K562 (cell line): ENCODE measurements around the gene TECPR1.

Experiments used
- CC2D1A ChIP-seq: fragments of 450-650 bp; IDR thresholded peaks from 2 replicates; pipeline ENCODE4 v1.6.1; 2017; ENCODE audit warnings: mild to moderate bottlenecking
- FOS ChIP-seq: IDR thresholded peaks from 3 replicates; pipeline ENCODE4 v1.6.1; 2011; ENCODE audit not compliant: insufficient read length; ENCODE audit errors: extremely low read depth
- FOXK2 ChIP-seq, 2 experiments: fragments of 450-650 bp; IDR thresholded peaks in 1 of 2; conservative IDR thresholded peaks in 1 of 2; 2 replicates each; pipeline ENCODE4 v1.6.1; 2016; ENCODE audit warnings: low read depth in 2 of 2, mild to moderate bottlenecking in 1 of 2
- POLR2A ChIP-seq: fragments of 450-650 bp; conservative IDR thresholded peaks from 2 replicates; pipeline ENCODE4 v1.6.1; 2016
- STAG1 ChIP-seq: sonication (generic); formaldehyde crosslinking; IDR thresholded peaks from 2 replicates; pipeline ENCODE4 v1.5.0; 2020; ENCODE audit warnings: missing genetic modification reagents, borderline replicate concordance
- XRCC4 ChIP-seq: IDR thresholded peaks from one replicate; pipeline ENCODE4 v1.6.1; 2011; ENCODE audit not compliant: insufficient read depth, insufficient read length; ENCODE audit errors: extremely low read depth
- ZFP36 ChIP-seq: fragments of 150-350 bp; IDR thresholded peaks from 2 replicates; pipeline ENCODE4 v1.6.1; 2018; ENCODE audit warnings: low read length, low read depth; ENCODE audit not compliant: partially characterized antibody
- ZNF75A ChIP-seq: fragments of 450-650 bp; formaldehyde crosslinking; IDR thresholded peaks from 2 replicates; pipeline ENCODE4 v1.4.0; 2020; ENCODE audit warnings: mild to moderate bottlenecking
- TF ChIP-seq, protein P1 (sequence below), 3 experiments: IDR thresholded peaks in 2 of 3; conservative IDR thresholded peaks in 1 of 3; 2 replicates each; pipeline ENCODE4 v1.5.1; 2011 to 2012; ENCODE audit warnings: low read length in 3 of 3, mild to moderate bottlenecking in 3 of 3, control low read depth in 2 of 3, improper control_type of control experiment in 1 of 3, inconsistent platforms in 1 of 3, low read depth in 1 of 3, mixed read lengths in 1 of 3, moderate library complexity in 1 of 3; ENCODE audit not compliant: insufficient read depth in 2 of 3
- TF ChIP-seq, protein P2 (sequence below): fragments of 450-650 bp; formaldehyde crosslinking; IDR thresholded peaks from 2 replicates; pipeline ENCODE4 v1.4.0; 2020; ENCODE audit warnings: mild to moderate bottlenecking, moderate library complexity
- TF ChIP-seq, protein P3 (sequence below): sonication (generic); formaldehyde crosslinking; IDR thresholded peaks from 2 replicates; pipeline ENCODE4 v1.8.0; 2022; ENCODE audit warnings: mild to moderate bottlenecking, missing genetic modification reagents
- TF ChIP-seq, protein P4 (sequence below): fragments of 150-350 bp; conservative IDR thresholded peaks from 2 replicates; pipeline ENCODE4 v1.6.1; 2014; ENCODE audit warnings: low read length

DNA sequence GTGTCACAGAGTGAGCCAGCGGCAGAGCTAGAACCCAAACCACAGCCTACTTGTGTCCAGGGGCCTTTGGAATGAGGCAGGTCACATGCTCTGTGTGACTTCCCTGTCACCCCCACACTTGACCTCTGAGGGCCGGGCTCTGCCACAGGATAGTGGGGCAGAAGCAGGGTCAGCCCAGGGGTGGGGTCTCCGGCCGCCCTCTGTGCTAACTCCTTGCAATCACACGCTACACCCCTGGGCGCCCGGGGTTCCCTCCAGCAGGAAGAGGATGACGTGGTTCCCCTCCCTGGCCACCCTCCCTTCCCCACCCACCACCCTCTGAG lies 19.8 kb downstream of the TECPR1 start:
- TF ChIP-seq, protein P1, sequence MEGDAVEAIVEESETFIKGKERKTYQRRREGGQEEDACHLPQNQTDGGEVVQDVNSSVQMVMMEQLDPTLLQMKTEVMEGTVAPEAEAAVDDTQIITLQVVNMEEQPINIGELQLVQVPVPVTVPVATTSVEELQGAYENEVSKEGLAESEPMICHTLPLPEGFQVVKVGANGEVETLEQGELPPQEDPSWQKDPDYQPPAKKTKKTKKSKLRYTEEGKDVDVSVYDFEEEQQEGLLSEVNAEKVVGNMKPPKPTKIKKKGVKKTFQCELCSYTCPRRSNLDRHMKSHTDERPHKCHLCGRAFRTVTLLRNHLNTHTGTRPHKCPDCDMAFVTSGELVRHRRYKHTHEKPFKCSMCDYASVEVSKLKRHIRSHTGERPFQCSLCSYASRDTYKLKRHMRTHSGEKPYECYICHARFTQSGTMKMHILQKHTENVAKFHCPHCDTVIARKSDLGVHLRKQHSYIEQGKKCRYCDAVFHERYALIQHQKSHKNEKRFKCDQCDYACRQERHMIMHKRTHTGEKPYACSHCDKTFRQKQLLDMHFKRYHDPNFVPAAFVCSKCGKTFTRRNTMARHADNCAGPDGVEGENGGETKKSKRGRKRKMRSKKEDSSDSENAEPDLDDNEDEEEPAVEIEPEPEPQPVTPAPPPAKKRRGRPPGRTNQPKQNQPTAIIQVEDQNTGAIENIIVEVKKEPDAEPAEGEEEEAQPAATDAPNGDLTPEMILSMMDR (IDR thresholded peaks at IDR 0.05 in 2 of 3, conservative IDR thresholded peaks at IDR 0.05 in 1 of 3; ENCODE audit: insufficient read depth in 2 of 3, low read depth in 1 of 3, low read length in 3 of 3) = no peak
- TF ChIP-seq, protein P2, sequence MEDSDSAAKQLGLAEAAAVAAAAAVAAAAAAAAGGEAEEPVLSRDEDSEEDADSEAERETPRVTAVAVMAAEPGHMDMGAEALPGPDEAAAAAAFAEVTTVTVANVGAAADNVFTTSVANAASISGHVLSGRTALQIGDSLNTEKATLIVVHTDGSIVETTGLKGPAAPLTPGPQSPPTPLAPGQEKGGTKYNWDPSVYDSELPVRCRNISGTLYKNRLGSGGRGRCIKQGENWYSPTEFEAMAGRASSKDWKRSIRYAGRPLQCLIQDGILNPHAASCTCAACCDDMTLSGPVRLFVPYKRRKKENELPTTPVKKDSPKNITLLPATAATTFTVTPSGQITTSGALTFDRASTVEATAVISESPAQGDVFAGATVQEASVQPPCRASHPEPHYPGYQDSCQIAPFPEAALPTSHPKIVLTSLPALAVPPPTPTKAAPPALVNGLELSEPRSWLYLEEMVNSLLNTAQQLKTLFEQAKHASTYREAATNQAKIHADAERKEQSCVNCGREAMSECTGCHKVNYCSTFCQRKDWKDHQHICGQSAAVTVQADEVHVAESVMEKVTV (CRISPR knock-in tag) = no peak
- TF ChIP-seq FOS = no peak
- TF ChIP-seq, protein P3, sequence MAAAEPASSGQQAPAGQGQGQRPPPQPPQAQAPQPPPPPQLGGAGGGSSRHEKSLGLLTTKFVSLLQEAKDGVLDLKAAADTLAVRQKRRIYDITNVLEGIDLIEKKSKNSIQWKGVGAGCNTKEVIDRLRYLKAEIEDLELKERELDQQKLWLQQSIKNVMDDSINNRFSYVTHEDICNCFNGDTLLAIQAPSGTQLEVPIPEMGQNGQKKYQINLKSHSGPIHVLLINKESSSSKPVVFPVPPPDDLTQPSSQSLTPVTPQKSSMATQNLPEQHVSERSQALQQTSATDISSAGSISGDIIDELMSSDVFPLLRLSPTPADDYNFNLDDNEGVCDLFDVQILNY (CRISPR knock-in tag) = no peak
- no peak for TF ChIP-seq FOXK2 (conservative IDR thresholded peaks at IDR 0.05 in 1 of 2, IDR thresholded peaks at IDR 0.05 in 1 of 2; ENCODE audit: low read depth in 2 of 2)
- no peak for TF ChIP-seq XRCC4
- TF ChIP-seq CC2D1A = no peak
- TF ChIP-seq POLR2A = no peak
- TF ChIP-seq, protein P4, sequence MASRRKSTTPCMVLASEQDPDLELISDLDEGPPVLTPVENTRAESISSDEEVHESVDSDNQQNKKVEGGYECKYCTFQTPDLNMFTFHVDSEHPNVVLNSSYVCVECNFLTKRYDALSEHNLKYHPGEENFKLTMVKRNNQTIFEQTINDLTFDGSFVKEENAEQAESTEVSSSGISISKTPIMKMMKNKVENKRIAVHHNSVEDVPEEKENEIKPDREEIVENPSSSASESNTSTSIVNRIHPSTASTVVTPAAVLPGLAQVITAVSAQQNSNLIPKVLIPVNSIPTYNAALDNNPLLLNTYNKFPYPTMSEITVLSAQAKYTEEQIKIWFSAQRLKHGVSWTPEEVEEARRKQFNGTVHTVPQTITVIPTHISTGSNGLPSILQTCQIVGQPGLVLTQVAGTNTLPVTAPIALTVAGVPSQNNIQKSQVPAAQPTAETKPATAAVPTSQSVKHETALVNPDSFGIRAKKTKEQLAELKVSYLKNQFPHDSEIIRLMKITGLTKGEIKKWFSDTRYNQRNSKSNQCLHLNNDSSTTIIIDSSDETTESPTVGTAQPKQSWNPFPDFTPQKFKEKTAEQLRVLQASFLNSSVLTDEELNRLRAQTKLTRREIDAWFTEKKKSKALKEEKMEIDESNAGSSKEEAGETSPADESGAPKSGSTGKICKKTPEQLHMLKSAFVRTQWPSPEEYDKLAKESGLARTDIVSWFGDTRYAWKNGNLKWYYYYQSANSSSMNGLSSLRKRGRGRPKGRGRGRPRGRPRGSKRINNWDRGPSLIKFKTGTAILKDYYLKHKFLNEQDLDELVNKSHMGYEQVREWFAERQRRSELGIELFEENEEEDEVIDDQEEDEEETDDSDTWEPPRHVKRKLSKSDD = no peak
- no peak for TF ChIP-seq STAG1 (CRISPR knock-in tag)
- TF ChIP-seq ZNF75A (CRISPR knock-in tag) = no peak
- no peak for TF ChIP-seq ZFP36
